T-helper 9 cell (primary cell): Measurements from ENCODE around the gene KCNAB1.
A peak's percentile ranks its signal among the peaks of the same experiment; 100 is the strongest.
"Not testable (repeated sequence)": the region's sequence is repeated elsewhere in the genome, so short reads cannot be mapped to it uniquely, and the experiment has no call there.

Experiments used
- DNase-seq: peaks from one replicate; pipeline ENCODE4 v3.0.0-alpha.2; 2020

The KCNAB1 gene

GRCh38 chr3:156552973-156553372 is 432.6 kb downstream of the KCNAB1 start:
- no peak for DNase-seq

- no peak for DNase-seq
These were observed 433.5 kb downstream of the KCNAB1 start for GRCh38 chr3:156553705-156554356.

DNA sequence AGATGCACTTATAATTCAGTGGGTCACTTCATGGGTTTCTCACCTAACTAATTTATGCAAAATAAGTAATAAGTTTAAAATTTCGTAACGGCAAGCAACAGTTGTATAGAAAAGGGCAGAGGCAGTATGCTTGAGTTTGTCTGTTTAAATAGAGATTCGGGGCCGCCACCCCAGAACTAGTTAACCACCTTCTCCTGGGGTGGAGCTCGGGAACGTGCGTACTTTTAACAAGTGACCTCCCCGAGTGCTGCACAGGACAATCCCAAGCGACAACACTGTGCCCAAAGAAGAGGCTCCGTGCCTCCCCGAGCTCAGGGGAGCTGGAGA is 434.1 kb downstream of the KCNAB1 start:
- no peak for DNase-seq

GRCh38 chr3:156554842-156555687 is 434.7 kb downstream of the KCNAB1 start, which contains the start of gene SSR3:
TSS of gene SSR3 (minus strand) at chr3:156555117. CDS start at chr3:156555089, 28 bp downstream.
- DNase-seq = peak; percentile 96

DNA sequence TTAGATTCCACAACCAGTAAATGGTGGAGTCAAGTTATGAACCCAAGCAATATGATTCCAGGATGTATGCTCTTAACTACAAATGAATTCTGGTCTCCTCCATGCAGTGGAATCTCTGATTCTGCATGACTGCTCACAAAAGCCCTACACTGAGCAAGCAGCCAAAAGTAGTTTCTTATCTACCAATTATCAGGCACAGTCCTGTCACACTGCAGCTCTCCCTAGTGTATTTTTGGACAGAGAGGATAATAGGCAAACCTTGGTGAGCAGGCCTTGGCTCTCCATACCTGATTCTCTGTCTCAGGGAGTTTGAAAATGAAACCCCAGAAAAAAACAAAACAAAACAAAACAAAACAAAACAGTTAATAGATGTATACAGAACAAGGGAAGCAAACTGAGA is 438.0 kb downstream of the KCNAB1 start:
- DNase-seq = no peak

- no peak for DNase-seq
These were observed 438.9 kb downstream of the KCNAB1 start for GRCh38 chr3:156559321-156559720.

DNA sequence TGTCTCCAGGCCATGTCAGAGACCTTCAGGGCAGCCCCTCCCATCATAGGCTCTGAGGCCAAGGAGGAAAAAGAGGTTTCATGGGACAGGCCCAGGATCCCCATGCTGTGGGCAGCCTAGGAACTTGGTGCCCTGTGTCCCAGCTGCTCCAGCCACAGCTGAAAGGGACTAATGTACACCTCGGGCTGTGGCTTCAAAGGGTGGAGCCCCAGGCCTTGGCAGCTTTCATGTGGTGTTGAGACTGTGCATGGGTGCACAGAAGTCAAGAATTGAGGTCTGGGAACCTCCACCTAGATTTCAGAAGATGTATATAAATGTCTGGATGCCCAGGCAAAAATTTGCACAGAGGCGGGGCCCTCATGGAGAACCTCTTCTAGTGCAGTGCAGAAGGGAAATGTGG is 441.2 kb downstream of the KCNAB1 start:
- DNase-seq = no peak

- not testable (repeated sequence) for DNase-seq
These were observed 442.1 kb downstream of the KCNAB1 start for GRCh38 chr3:156562486-156562885.

DNA sequence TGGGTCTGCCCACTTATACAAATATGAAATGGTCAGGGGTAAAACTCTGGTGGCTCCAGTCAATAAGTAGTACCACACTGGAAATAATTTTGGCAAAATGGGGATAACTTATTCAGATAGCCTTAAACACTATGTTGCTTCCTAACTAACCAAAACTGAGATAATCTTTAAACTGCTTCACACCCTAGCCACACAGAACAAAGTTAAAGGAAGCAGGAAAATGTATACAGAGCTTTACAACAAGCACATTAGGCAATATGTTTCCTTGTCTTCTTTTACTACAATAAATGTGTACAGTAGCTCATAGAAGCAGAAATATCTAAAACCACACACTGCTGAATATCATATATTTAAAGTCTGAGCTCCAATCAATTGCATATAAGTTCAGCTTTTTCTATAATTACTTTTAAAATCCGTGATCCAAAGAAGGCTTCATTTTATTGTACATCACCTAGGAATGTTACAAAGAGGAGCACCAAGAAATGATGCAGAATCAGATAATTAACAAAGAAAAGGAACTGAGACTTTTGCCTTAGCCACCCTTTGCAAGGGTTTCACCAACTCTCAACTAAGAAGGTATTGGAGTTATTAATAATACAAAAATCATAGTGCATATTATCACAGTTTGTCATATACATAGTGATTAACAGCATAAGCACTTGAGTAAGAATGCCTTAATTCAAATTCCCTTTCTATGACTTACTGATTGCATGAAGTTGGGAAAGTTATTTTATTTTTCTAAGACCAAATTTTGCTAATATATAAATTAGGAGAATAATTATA is 443.7 kb downstream of the KCNAB1 start:
- DNase-seq = no peak

GRCh38 chr3:156569016-156569415 is 448.6 kb downstream of the KCNAB1 start:
- not testable (repeated sequence) for DNase-seq

- DNase-seq = not testable (repeated sequence)
These were observed 449.5 kb downstream of the KCNAB1 start for GRCh38 chr3:156569881-156570280.

GRCh38 chr3:156575641-156576040 is 455.3 kb downstream of the KCNAB1 start:
- DNase-seq = no peak

DNA sequence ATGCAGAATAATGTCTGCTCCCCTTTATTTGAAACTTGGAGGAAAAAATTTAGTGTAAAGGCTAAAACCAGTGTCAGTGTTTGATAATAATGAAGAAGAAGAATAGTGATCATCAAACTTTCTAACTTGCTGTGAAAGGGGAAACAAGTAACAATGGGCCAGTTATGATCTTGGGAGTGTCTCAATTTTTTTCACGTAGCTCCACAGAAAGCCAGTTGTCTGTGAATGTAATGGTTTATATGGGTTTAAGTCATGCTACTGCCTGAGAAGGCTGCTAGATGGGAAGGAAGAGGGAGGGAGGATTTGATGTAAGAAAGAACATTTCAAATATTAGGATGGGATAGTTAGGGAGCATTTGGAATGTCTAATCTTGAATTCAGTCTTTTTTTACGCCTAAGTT is 455.7 kb downstream of the KCNAB1 start:
- DNase-seq = no peak

DNA sequence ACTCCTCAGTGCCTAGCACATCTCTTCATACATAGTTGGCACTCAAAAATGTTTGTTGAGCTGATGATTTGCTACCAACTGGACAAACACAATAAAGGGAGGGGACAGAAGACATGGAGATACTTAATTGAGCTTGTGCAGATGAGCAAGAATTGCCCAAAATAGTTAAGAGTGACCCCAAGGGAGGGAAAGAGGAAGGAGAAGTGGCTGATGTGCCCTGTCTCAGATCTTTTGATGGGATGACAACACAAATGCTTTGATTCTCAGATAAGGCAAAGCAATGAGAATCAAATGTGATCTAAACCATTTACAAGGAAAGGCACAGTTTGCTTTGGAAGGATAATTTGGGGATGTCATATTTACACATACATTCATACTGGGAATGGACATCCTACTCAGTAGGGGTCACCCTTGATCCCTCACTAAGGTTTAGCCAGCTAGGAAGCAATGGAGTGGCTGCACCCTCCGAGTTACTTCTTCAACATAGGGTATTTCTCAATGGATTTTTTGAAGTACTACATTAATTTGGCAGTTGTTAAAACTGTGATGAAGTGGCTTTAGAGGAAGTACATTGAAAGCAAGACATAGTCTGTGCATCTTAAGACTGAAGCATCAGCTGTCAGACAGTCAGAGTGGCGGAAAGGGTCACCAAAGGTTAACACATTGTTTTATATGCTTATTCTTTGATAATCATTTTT is 456.4 kb downstream of the KCNAB1 start:
- no peak for DNase-seq

- DNase-seq = no peak
These were observed 457.4 kb downstream of the KCNAB1 start for GRCh38 chr3:156577736-156578135.

GRCh38 chr3:156579427-156579851 is 459.1 kb downstream of the KCNAB1 start:
- no peak for DNase-seq

DNA sequence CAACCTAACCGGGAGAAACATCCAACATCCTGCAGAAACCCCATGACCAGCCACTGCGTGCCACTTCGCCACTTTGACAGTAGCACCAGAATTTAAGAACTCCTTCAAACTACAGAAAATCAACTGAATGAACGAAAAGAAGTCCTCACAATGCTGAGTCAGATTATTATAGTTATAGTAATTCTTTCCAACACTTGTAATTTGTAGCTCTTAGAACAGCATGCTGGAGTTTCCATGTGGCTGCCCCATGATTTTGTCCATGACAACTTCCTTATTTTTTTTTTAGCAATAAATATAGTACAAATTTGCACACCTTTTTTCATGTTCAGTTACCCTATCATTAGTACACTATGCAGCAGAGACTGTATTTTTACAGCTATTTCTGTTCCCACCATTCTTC is 460.7 kb downstream of the KCNAB1 start:
- no peak for DNase-seq

GRCh38 chr3:156581954-156582353 is 461.6 kb downstream of the KCNAB1 start:
- DNase-seq = no peak

DNA sequence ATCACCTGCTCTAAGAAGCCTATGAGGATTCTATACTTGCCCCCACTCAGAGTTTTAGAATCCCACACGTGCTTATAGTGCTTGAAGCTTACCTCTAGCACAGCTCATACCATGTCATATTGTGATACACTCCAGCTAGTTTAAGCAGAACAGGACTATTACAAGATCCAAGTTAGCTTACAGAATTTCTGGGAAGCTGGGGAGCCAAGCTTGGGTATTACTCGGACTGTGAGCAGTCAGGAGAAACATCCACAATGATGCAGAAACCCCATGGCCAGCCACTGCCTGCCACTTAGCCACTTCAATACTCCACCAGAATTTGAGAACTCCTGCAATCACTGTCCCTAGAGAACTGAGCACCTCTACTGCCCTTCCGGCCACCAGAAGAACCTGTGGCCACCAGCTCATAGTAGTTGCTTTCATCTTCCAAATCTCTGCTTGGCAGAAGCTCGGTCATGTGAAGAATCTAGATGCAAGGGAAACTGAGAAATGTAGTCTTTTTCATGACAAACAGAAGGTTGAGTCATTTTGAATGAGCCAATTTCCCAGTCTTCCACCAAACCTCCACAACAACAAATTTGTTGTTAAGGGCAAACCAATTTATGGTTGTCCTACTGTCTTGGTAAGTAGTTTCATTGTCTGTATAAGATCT is 462.3 kb downstream of the KCNAB1 start:
- DNase-seq = no peak

GRCh38 chr3:156583469-156583868 is 463.1 kb downstream of the KCNAB1 start:
- no peak for DNase-seq

- DNase-seq = no peak
These were observed 466.8 kb downstream of the KCNAB1 start for GRCh38 chr3:156586905-156587759.

DNA sequence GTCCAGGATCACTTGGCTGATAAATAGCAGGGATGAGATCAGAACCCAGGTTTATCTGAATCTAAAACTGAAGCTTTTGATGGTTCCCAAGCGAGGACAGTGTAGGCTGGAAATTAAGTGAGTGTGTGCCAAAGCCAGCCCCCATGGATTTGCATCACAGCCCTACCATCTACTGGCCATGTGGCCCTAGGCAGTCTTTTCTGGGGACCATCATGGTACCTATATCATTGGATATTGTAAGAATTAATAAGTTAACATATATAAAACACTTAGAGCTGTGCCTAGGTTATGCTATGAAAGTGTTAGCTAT is 467.3 kb downstream of the KCNAB1 start:
- DNase-seq = no peak
